Activated gamma-delta T cell treated with anti-CD3 and anti-CD28 coated beads, Interleukin-2, amount 50 U/mL, for 16 hours (primary cell): Measurements from ENCODE around the gene XPO6.

Experiments
- DNase-seq: peaks from one replicate; pipeline ENCODE4 v3.0.0-alpha.2; 2020; ENCODE audit warnings: low read depth

XPO6 gene

GRCh38 chr16:28090646-28091377, 121.0 kb downstream of the XPO6 start:
- DNase-seq, result no peak

- no peak for DNase-seq
Observed at GRCh38 chr16:28089992-28090365, 121.8 kb downstream of the XPO6 start.

GRCh38 chr16:28089205-28089991, 122.4 kb downstream of the XPO6 start:
- no peak for DNase-seq

- no peak for DNase-seq
Observed at GRCh38 chr16:28087675-28088300, 124.0 kb downstream of the XPO6 start.

- DNase-seq, result no peak
Observed at GRCh38 chr16:28087140-28087660, 124.6 kb downstream of the XPO6 start.

GRCh38 chr16:28086186-28087139, 125.3 kb downstream of the XPO6 start:
- no peak for DNase-seq

GRCh38 chr16:28085389-28086171, 126.2 kb downstream of the XPO6 start:
- no peak for DNase-seq

GRCh38 chr16:28084209-28084608, 127.6 kb downstream of the XPO6 start:
- DNase-seq, result no peak

GRCh38 chr16:28082624-28083023, 129.1 kb downstream of the XPO6 start:
- no peak for DNase-seq

GRCh38 chr16:28081391-28081968, 130.3 kb downstream of the XPO6 start:
- DNase-seq, result no peak

GRCh38 chr16:28078261-28078660, 133.5 kb downstream of the XPO6 start:
- no peak for DNase-seq

GRCh38 chr16:28073836-28074235, 137.9 kb downstream of the XPO6 start:
- DNase-seq, result no peak

- no peak for DNase-seq
Observed at GRCh38 chr16:28072087-28072486, 139.7 kb downstream of the XPO6 start.

GRCh38 chr16:28069971-28070794, 141.6 kb downstream of the XPO6 start:
- DNase-seq, result no peak

GRCh38 chr16:28068976-28069375, 142.8 kb downstream of the XPO6 start:
- no peak for DNase-seq

GRCh38 chr16:28067604-28068379, 144.0 kb downstream of the XPO6 start:
- DNase-seq, result no peak

GRCh38 chr16:28064706-28065249, 147.0 kb downstream of the XPO6 start:
- no peak for DNase-seq

GRCh38 chr16:28064150-28064549, 147.6 kb downstream of the XPO6 start:
- no peak for DNase-seq
